Measurements from ENCODE around the gene COL27A1. TPM values are rescaled to one million over a fixed set of nuclear protein-coding genes. Genes with fewer than 3 reads are reported as not detected.

The COL27A1 gene
- total RNA-seq, 1 donor from 2014 or later = 13.0 TPM

Small RNA genes within 50 kb of the gene (microRNA-seq; reads per million reads assigned to microRNA genes)
- 529 reads per million, percentile 74 among the genes with 10 or more reads in this experiment for gene MIR455 (ENCODE audit: borderline number of aligned reads)

Other genes with a start within 250 kb of the COL27A1 start
- 1.0 TPM for gene AMBP, start 77.2 kb upstream of the COL27A1 start, total RNA-seq
- gene KIF12, start 56.2 kb upstream of the COL27A1 start, total RNA-seq = 4.8 TPM
- gene ORM1, start 167.6 kb downstream of the COL27A1 start, total RNA-seq = 9.2 TPM
- 3.1 TPM for gene ORM2, start 174.3 kb downstream of the COL27A1 start, total RNA-seq
- gene AKNA, start 232.4 kb downstream of the COL27A1 start, total RNA-seq = 66.9 TPM